HCT116 (cell line): Measurements from ENCODE around the gene GASK1A.

Experiments used
- CEBPB ChIP-seq: IDR thresholded peaks from 2 replicates; pipeline ENCODE4 v1.6.1; 2012; ENCODE audit warnings: low read depth
- EZH2 ChIP-seq: fragments of 200-600 bp; sonication (generic); IDR thresholded peaks from 2 replicates; pipeline ENCODE4 v1.6.1; 2017; ENCODE audit warnings: antibody characterized with exemption, mixed run types
- JUND ChIP-seq: IDR thresholded peaks from 2 replicates; pipeline ENCODE4 v1.6.1; 2012
- POLR2A ChIP-seq: IDR thresholded peaks from 2 replicates; pipeline ENCODE4 v1.7.0; 2011; ENCODE audit warnings: borderline replicate concordance; ENCODE audit not compliant: insufficient read depth, insufficient read length; ENCODE audit errors: extremely low read depth
- POLR2AphosphoS5 ChIP-seq: IDR thresholded peaks from 2 replicates; pipeline ENCODE4 v1.6.1; 2011; ENCODE audit warnings: mild to moderate bottlenecking, low read depth, low read length, moderate library complexity
- RAD21 ChIP-seq: IDR thresholded peaks from 2 replicates; pipeline ENCODE4 v1.6.1; 2012; ENCODE audit warnings: low read depth, mild to moderate bottlenecking
- SIN3A ChIP-seq: IDR thresholded peaks from 2 replicates; pipeline ENCODE4 v1.6.1; 2012; ENCODE audit warnings: low read depth
- ZNF274 ChIP-seq: fragments of 200-500 bp; sonication (Bioruptor generic); IDR thresholded peaks from 2 replicates; pipeline ENCODE4 v1.6.1; 2014; ENCODE audit warnings: mild to moderate bottlenecking, low read depth, low read length, inconsistent platforms
- TF ChIP-seq, protein P1 (sequence below), 3 experiments: fragments of 200-600 bp in 1 of 3; sonication (generic) in 1 of 3; IDR thresholded peaks in 2 of 3; conservative IDR thresholded peaks in 1 of 3; 2 replicates each; pipeline ENCODE4 v1.5.1; 2012 to 2017; ENCODE audit warnings: low read depth in 2 of 3, low read length in 2 of 3, antibody characterized with exemption in 1 of 3, borderline replicate concordance in 1 of 3, control low read depth in 1 of 3, mild to moderate bottlenecking in 1 of 3, mixed read lengths in 1 of 3, mixed run types in 1 of 3, moderate library complexity in 1 of 3; ENCODE audit not compliant: insufficient read depth in 1 of 3
- TF ChIP-seq, protein P2 (sequence below): IDR thresholded peaks from 2 replicates; pipeline ENCODE4 v1.6.1; 2012; ENCODE audit warnings: low read depth
- TF ChIP-seq, protein P3 (sequence below): IDR thresholded peaks from 2 replicates; pipeline ENCODE4 v1.6.1; 2012
- TF ChIP-seq, protein P4 (sequence below): IDR thresholded peaks from 2 replicates; pipeline ENCODE4 v1.6.1; 2011; ENCODE audit warnings: mild to moderate bottlenecking, low read length, moderate library complexity; ENCODE audit not compliant: insufficient replicate concordance; ENCODE audit errors: extremely low read depth

DNA sequence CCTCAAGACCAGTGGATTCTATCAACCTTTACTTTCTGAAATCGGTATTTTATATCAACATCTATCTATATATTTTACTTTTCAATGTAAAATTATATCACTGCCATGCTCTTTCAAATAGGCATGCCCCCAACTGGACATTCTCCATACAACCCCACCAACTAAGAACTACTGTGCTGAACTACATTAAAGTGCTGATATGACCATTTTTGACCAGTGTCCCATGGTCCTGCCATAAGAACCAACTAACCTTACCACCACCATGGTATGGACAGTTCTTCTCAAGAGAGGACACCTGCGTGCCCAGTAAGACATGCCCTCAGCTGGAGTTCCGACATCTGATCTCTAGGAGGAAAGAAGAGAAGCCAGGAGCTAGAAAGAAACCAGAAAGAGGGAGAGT lies 111.1 kb downstream of the GASK1A start:
- TF ChIP-seq, protein P1, sequence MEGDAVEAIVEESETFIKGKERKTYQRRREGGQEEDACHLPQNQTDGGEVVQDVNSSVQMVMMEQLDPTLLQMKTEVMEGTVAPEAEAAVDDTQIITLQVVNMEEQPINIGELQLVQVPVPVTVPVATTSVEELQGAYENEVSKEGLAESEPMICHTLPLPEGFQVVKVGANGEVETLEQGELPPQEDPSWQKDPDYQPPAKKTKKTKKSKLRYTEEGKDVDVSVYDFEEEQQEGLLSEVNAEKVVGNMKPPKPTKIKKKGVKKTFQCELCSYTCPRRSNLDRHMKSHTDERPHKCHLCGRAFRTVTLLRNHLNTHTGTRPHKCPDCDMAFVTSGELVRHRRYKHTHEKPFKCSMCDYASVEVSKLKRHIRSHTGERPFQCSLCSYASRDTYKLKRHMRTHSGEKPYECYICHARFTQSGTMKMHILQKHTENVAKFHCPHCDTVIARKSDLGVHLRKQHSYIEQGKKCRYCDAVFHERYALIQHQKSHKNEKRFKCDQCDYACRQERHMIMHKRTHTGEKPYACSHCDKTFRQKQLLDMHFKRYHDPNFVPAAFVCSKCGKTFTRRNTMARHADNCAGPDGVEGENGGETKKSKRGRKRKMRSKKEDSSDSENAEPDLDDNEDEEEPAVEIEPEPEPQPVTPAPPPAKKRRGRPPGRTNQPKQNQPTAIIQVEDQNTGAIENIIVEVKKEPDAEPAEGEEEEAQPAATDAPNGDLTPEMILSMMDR (IDR thresholded peaks at IDR 0.05 in 2 of 3, conservative IDR thresholded peaks at IDR 0.05 in 1 of 3; ENCODE audit: borderline replicate concordance in 1 of 3, insufficient read depth in 1 of 3, low read depth in 2 of 3, low read length in 2 of 3): no peak
- TF ChIP-seq ZNF274 (no peak), POLR2A (no peak), POLR2AphosphoS5 (no peak), JUND (no peak), RAD21 (no peak), CEBPB (no peak), SIN3A (no peak), EZH2 (no peak)
- TF ChIP-seq, protein P2, sequence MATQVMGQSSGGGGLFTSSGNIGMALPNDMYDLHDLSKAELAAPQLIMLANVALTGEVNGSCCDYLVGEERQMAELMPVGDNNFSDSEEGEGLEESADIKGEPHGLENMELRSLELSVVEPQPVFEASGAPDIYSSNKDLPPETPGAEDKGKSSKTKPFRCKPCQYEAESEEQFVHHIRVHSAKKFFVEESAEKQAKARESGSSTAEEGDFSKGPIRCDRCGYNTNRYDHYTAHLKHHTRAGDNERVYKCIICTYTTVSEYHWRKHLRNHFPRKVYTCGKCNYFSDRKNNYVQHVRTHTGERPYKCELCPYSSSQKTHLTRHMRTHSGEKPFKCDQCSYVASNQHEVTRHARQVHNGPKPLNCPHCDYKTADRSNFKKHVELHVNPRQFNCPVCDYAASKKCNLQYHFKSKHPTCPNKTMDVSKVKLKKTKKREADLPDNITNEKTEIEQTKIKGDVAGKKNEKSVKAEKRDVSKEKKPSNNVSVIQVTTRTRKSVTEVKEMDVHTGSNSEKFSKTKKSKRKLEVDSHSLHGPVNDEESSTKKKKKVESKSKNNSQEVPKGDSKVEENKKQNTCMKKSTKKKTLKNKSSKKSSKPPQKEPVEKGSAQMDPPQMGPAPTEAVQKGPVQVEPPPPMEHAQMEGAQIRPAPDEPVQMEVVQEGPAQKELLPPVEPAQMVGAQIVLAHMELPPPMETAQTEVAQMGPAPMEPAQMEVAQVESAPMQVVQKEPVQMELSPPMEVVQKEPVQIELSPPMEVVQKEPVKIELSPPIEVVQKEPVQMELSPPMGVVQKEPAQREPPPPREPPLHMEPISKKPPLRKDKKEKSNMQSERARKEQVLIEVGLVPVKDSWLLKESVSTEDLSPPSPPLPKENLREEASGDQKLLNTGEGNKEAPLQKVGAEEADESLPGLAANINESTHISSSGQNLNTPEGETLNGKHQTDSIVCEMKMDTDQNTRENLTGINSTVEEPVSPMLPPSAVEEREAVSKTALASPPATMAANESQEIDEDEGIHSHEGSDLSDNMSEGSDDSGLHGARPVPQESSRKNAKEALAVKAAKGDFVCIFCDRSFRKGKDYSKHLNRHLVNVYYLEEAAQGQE: no peak
- TF ChIP-seq, protein P3, sequence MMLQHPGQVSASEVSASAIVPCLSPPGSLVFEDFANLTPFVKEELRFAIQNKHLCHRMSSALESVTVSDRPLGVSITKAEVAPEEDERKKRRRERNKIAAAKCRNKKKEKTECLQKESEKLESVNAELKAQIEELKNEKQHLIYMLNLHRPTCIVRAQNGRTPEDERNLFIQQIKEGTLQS: no peak
- TF ChIP-seq, protein P4, sequence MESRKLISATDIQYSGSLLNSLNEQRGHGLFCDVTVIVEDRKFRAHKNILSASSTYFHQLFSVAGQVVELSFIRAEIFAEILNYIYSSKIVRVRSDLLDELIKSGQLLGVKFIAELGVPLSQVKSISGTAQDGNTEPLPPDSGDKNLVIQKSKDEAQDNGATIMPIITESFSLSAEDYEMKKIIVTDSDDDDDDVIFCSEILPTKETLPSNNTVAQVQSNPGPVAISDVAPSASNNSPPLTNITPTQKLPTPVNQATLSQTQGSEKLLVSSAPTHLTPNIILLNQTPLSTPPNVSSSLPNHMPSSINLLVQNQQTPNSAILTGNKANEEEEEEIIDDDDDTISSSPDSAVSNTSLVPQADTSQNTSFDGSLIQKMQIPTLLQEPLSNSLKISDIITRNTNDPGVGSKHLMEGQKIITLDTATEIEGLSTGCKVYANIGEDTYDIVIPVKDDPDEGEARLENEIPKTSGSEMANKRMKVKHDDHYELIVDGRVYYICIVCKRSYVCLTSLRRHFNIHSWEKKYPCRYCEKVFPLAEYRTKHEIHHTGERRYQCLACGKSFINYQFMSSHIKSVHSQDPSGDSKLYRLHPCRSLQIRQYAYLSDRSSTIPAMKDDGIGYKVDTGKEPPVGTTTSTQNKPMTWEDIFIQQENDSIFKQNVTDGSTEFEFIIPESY: no peak
